Measurements from ENCODE around the gene CEACAM19. TPM values are rescaled to one million over a fixed set of nuclear protein-coding genes. Genes with fewer than 3 reads are reported as not detected.
A peak's percentile ranks its signal among the peaks of the same experiment; 100 is the strongest.

CEACAM19 gene
- total and polyA plus RNA-seq, 2 of the 8 experiments (the other 6 are each of a cell fraction or from before 2014, with no cell fraction given): 3.1 to 3.4 TPM

DNA sequence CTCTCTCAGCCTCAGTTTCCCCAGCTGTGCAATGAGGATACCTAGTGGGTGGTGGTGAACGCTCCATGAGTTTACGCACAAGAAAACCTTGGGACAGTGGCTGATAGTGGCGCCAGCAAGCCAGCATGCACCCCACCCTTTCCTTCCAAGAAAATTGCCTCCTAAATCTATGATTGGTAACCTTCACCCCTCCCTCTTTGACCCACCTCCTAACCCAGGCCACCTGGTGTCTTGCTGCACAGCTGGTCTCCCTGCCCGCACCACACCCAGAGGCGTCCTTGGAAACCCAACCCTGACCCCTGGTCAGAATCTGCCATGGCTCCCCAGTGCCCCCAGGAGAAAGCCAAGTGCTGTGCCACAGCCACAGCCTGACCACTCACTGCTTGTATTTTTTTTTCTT, 54.4 kb downstream of the CEACAM19 start:
- ChIA-PET POLR2A (ENCODE audit: partially characterized antibody) (interaction anchor here (0.8 to 1.7 kb wide), 2 partner anchors 36 to 49 kb away, joined by 3 read pairs; no protein-coding TSS in a partner anchor), CTCF (ENCODE audit: partially characterized antibody) (interaction anchor here (0.7 to 20.6 kb wide), 12 partner anchors 10 to 120 kb away, joined by 3 to 468 read pairs (median 15); partner anchors contain the start of gene NECTIN2)
- no peak overlapping the region for H2BK5ac ChIP-seq (ENCODE audit: low read depth, low read length)
- H2BK120ac ChIP-seq (replicated peaks; ENCODE audit: low read depth, low read length): no peak overlapping the region
- no peaks in the 10 kb centered on the region for H3K4me1 ChIP-seq (replicated peaks in 1 of 4; ENCODE audit: control insufficient read depth in 3 of 4, insufficient read depth in 4 of 4, low read length in 3 of 4)
- no peak overlapping the region for H3K9ac ChIP-seq (replicated peaks in 1 of 4; ENCODE audit: extremely low read depth in 1 of 4, low read depth in 3 of 4, low read length in 3 of 4)
- no peak for TF ChIP-seq HDAC2 (IDR thresholded peaks at IDR 0.05; ENCODE audit: borderline replicate concordance in 1 of 2, low read depth in 2 of 2, low read length in 2 of 2)
- TF ChIP-seq KDM5A (IDR thresholded peaks at IDR 0.05; ENCODE audit: low read length): no peak
- TF ChIP-seq POU5F1 (IDR thresholded peaks at IDR 0.05; ENCODE audit: low read depth, low read length): no peak
- no peak for TF ChIP-seq TAF7 (optimal IDR thresholded peaks at IDR 0.05; ENCODE audit: borderline replicate concordance, low read depth, low read length)
- TF ChIP-seq POLR2A (IDR thresholded peaks at IDR 0.05; ENCODE audit: control extremely low read depth in 1 of 2, low read depth in 2 of 2, low read length in 2 of 2): no peak
- no peak for TF ChIP-seq TEAD4 (IDR thresholded peaks at IDR 0.05; ENCODE audit: low read depth, low read length)
- no peak for TF ChIP-seq BCL11A (IDR thresholded peaks at IDR 0.05; ENCODE audit: low read depth in 2 of 2, low read length in 2 of 2)
- no peak for TF ChIP-seq JUN (IDR thresholded peaks at IDR 0.05; ENCODE audit: low read depth, low read length)
- TF ChIP-seq GTF2F1 (IDR thresholded peaks at IDR 0.05; ENCODE audit: borderline replicate concordance, low read depth, low read length): no peak
- TF ChIP-seq SUZ12 (IDR thresholded peaks at IDR 0.05; ENCODE audit: low read length): no peak
- DNase-seq (ENCODE audit: low read depth in 1 of 2, low spot score in 2 of 2) (no peak), FAIRE-seq (no peak)
- no peak overlapping the region for H3K27ac ChIP-seq (ENCODE audit: low read depth, low read length)
- H3K14ac ChIP-seq (ENCODE audit: insufficient read length): no peak overlapping the region
- no peak overlapping the region for H4K5ac ChIP-seq (ENCODE audit: insufficient read length, low read depth, low read length)
- no peak overlapping the region for H2AK5ac ChIP-seq (ENCODE audit: low read depth, low read length)
- no peaks in the 10 kb centered on the region for H3K79me2 ChIP-seq (ENCODE audit: control insufficient read depth in 1 of 2, insufficient read depth in 2 of 2, low read length in 2 of 2)
- H2AFZ ChIP-seq (ENCODE audit: low read length): peak overlapping the region; percentile 34; the same call in 1 of the 2 replicates
- peak overlapping the region; percentile 35; the same call in 1 of the 2 replicates for H4K8ac ChIP-seq (ENCODE audit: extremely low read depth, insufficient read depth, low read length)
- H4K91ac ChIP-seq (replicated peaks; ENCODE audit: insufficient read length, low read length): no peak overlapping the region
- H3K36me3 ChIP-seq (ENCODE audit: control insufficient read depth in 2 of 4, insufficient read depth in 4 of 4, low read length in 3 of 4): no peaks in the 10 kb centered on the region
- no peaks in the 10 kb centered on the region for H4K20me1 ChIP-seq (replicated peaks in 1 of 2; ENCODE audit: control insufficient read depth in 1 of 2, insufficient read depth in 2 of 2, low read length in 2 of 2)
- H3K23ac ChIP-seq (ENCODE audit: insufficient read length): no peak overlapping the region
- no peaks in the 10 kb centered on the region for H3K9me3 ChIP-seq (ENCODE audit: insufficient read depth in 2 of 2, low read depth in 1 of 2, low read length in 1 of 2)
- H3K4ac ChIP-seq (replicated peaks; ENCODE audit: insufficient read length, low read depth, low read length): no peak overlapping the region
- no peak overlapping the region; the same call in 1 of the 2 replicates for H3K18ac ChIP-seq (ENCODE audit: extremely low read depth, low read length)
- H3K4me3 ChIP-seq (ENCODE audit: extremely low read depth in 1 of 4, insufficient read depth in 2 of 4, low read depth in 3 of 4, low read length in 4 of 4): no peak overlapping the region
- H2BK12ac ChIP-seq (ENCODE audit: low read depth, low read length): peak overlapping the region; percentile 68; the same call in 1 of the 2 replicates
- H2BK20ac ChIP-seq (ENCODE audit: low read length): no peak overlapping the region; the same call in 1 of the 2 replicates
- H3K79me1 ChIP-seq (ENCODE audit: low read depth, low read length): no peaks in the 10 kb centered on the region
- WGBS, 2 experiments (ENCODE audit: extremely low coverage in 1 of 2, insufficient coverage in 1 of 2, insufficient read length in 1 of 2, insufficient replicate concordance in 2 of 2, low coverage in 1 of 2, low lambda C conversion rate in 2 of 2, missing lambda C conversion rate in 1 of 2): 88% methylated on average over 5 of the region's 5 CpGs; no CpG with 5 or more reads in 1 of the 2 experiments
- no peaks in the 10 kb centered on the region for H3K23me2 ChIP-seq (ENCODE audit: low read depth, low read length)
- no peak overlapping the region for H2BK15ac ChIP-seq (ENCODE audit: low read length)
- H3K4me2 ChIP-seq (ENCODE audit: insufficient read depth in 1 of 2, low read depth in 2 of 2, low read length in 2 of 2): no peak overlapping the region
- H3K27me3 ChIP-seq (replicated peaks in 1 of 4; ENCODE audit: control insufficient read depth in 3 of 4, extremely low read depth in 1 of 4, insufficient read depth in 3 of 4, low read length in 3 of 4): no peaks in the 10 kb centered on the region; a peak in 1 of 7 replicates
- no peak overlapping the region for H3K56ac ChIP-seq (replicated peaks; ENCODE audit: insufficient read length, low read depth, low read length)
